Stomach (tissue), 9 donors: ENCODE results near the gene ME3. TPM values are rescaled to one million over a fixed set of nuclear protein-coding genes. Genes with fewer than 3 reads are reported as not detected.

Experiments used
- DNase-seq, 2 donors: peaks; one replicate each; pipeline versions ENCODE4 v3.0.0 to v3.0.0-alpha.2; 2013 to 2019
- H3K27ac ChIP-seq, 5 donors: fragments of 200-600 bp in 4 of 5; sonication (generic) in 4 of 5; one replicate each; pipeline ENCODE4 v1.5.1; 2013 to 2019; ENCODE audit warnings: mild to moderate bottlenecking in 1 of 5, moderate library complexity in 1 of 5
- H3K27me3 ChIP-seq, 3 donors: fragments of 200-600 bp; sonication (generic); one replicate each; pipeline ENCODE4 v1.5.1; 2017 to 2019; ENCODE audit warnings: mixed run types in 1 of 3
- H3K36me3 ChIP-seq, 4 donors: fragments of 200-600 bp; sonication (generic); 1 replicate in 3 of 4; 2 replicates in 1 of 4; pipeline ENCODE4 v1.5.1; 2016 to 2019
- H3K4me1 ChIP-seq, 4 donors: fragments of 200-600 bp; sonication (generic); one replicate each; pipeline ENCODE4 v1.5.1; 2016 to 2019
- H3K4me3 ChIP-seq, 4 donors: fragments of 200-600 bp; sonication (generic) in 3 of 4; one replicate each; pipeline ENCODE4 v1.5.1; 2016 to 2019; ENCODE audit warnings: mild to moderate bottlenecking in 1 of 4
- H3K9me3 ChIP-seq, 4 donors: fragments of 200-600 bp; sonication (generic); one replicate each; pipeline ENCODE4 v1.5.1; 2016 to 2019
- EP300 ChIP-seq: sonication (generic); formaldehyde crosslinking; IDR thresholded peaks from one replicate; pipeline ENCODE4 v1.6.1; 2017; ENCODE audit warnings: antibody characterized with exemption
- POLR2A ChIP-seq, 4 donors: fragments of 450-650 bp; IDR thresholded peaks; one replicate each; pipeline ENCODE4 v1.6.1; 2016; ENCODE audit warnings: antibody characterized with exemption in 4 of 4, control low read depth in 2 of 4, mild to moderate bottlenecking in 1 of 4, moderate library complexity in 1 of 4
- POLR2AphosphoS5 ChIP-seq, 3 donors: sonication (generic); formaldehyde crosslinking; IDR thresholded peaks; one replicate each; pipeline ENCODE4 v1.6.1; 2016; ENCODE audit warnings: antibody characterized with exemption in 3 of 3
- WGBS, 5 donors: extraction: QIAGEN DNeasy Blood & Tissue Kit in 3 of 5; methylation state at CpG; one replicate each; pipeline versions ENCODE4 v1.1.5 to v1.1.7; 2013 to 2018; 5-methylcytosine and 5-hydroxymethylcytosine counted together
- intact Hi-C: fragments of 100-400 bp; cut with DNase I; formaldehyde crosslinking; loops from one replicate; pipeline ENCODE4 v1.15.1; 2023; ENCODE audit warnings: low total_unique reads
- polyA plus RNA-seq, 3 donors: library from polyadenylated mRNA; stranded (reverse); fragments of 200-250 nt; gene quantifications; one replicate each; pipeline ENCODE4 v1.2.3, GENCODE V29; 2013
- total RNA-seq, 5 donors: library from RNA; depleted of rRNA; stranded (reverse); fragments of >200 nt; gene quantifications; one replicate each; pipeline versions ENCODE4 v1.1.0 to v1.2.3, GENCODE V29; 2014 to 2016
- TF ChIP-seq, protein P1 (sequence below), 7 experiments: fragments of 450-650 bp in 4 of 7; fragments of 200-600 bp in 3 of 7; sonication (generic) in 3 of 7; IDR thresholded peaks; one replicate each; pipeline ENCODE4 v1.5.1; 2016 to 2019; ENCODE audit warnings: antibody characterized with exemption in 7 of 7, control low read depth in 2 of 7, mild to moderate bottlenecking in 1 of 7
- donor health status: healthy with polysubstance abuse.
- donor health status: Bipolar disorder and iron deficiency.
- donor health status: healthy.

The ME3 gene
- total and polyA plus RNA-seq, 8 donors: 11.2 to 82.1 (median 51.1) TPM

- TF ChIP-seq, protein P1, sequence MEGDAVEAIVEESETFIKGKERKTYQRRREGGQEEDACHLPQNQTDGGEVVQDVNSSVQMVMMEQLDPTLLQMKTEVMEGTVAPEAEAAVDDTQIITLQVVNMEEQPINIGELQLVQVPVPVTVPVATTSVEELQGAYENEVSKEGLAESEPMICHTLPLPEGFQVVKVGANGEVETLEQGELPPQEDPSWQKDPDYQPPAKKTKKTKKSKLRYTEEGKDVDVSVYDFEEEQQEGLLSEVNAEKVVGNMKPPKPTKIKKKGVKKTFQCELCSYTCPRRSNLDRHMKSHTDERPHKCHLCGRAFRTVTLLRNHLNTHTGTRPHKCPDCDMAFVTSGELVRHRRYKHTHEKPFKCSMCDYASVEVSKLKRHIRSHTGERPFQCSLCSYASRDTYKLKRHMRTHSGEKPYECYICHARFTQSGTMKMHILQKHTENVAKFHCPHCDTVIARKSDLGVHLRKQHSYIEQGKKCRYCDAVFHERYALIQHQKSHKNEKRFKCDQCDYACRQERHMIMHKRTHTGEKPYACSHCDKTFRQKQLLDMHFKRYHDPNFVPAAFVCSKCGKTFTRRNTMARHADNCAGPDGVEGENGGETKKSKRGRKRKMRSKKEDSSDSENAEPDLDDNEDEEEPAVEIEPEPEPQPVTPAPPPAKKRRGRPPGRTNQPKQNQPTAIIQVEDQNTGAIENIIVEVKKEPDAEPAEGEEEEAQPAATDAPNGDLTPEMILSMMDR (IDR thresholded peaks at IDR 0.05): no peak
- TF ChIP-seq EP300 (no peak), POLR2A (IDR thresholded peaks at IDR 0.05) (no peak), POLR2AphosphoS5 (IDR thresholded peaks at IDR 0.05) (no peak)
- intact Hi-C loops: no loop called here
- H3K27ac ChIP-seq: no peak overlapping the region
- peaks cover 4 to 35% (median 22%) of the 10 kb centered on the region in 4 donors for H3K4me1 ChIP-seq
- H3K36me3 ChIP-seq: no peaks in the 10 kb centered on the region
- WGBS, 5 donors: 57 to 75% (median 70%) methylated on average over 4 of the region's 4 CpGs
- H3K4me3 ChIP-seq: no peak overlapping the region
- DNase-seq: no peak
- no peaks in the 10 kb centered on the region for H3K9me3 ChIP-seq
- H3K27me3 ChIP-seq: no peaks in the 10 kb centered on the region
Measured at GRCh38 chr11:86593833-86594232, 78.6 kb downstream of the ME3 start.

DNA sequence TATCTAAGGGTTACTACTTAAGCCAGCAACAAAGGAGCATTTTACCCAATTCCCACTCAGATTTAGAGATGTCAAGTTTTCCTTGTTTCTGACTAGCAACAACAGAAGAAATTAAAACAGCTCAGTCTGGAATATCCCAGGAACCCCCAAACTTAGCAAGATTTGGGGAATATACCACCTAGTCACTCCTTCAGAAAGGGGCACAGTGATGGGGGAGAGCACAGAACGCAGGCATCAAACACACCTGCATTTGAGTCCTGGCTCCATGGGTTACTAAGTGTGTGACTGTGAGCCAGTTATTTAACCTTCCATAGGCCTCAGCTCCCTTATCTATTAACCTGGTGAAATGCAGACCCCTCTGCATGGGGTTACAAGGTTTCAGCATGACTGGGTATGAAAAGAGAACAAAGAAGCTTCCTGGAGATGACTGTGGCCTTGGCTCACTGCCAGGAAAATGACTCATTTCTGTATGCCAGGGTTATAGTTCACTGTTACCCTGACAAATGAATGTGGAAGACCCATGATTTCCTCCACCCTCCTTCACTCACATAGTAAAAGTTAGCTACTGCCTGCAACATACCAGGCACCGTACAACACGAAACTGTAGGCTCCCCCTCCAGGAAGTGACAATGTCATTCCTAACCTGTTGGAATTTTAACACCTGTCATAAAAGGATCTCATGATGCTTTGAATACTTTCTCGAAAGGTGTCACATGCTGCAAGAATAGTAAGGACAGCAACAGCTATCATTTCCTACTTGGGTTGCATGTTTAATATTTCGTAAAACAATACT lies 79.6 kb downstream of the ME3 start:
- peak; percentile 75 to 92 for DNase-seq
- Histone ChIP-seq H3K36me3 (no peaks in the 10 kb centered on the region), H3K27me3 (no peaks in the 10 kb centered on the region), H3K9me3 (no peaks in the 10 kb centered on the region), H3K4me1 (peaks cover 4 to 42% (median 25%) of the 10 kb centered on the region in 4 donors), H3K27ac (peak overlapping the region in 3 of 5 donors; percentile 24 to 58 (median 27)), H3K4me3 (no peak overlapping the region)
- TF ChIP-seq, protein P1 (IDR thresholded peaks at IDR 0.05): no peak
- peak in 1 of 3 donors; percentile 75 for TF ChIP-seq POLR2AphosphoS5 (IDR thresholded peaks at IDR 0.05)
- intact Hi-C loops: no loop called here
- 58 to 77% (median 67%) methylated on average over 5 of the region's 5 CpGs for WGBS, 5 donors

- DNase-seq: no peak
- WGBS, 5 donors: 0 to 60% (median 30%) methylated on average over 1 of the region's 1 CpG
- intact Hi-C loops: no loop called here
- TF ChIP-seq POLR2AphosphoS5 (IDR thresholded peaks at IDR 0.05): no peak
- TF ChIP-seq POLR2A (IDR thresholded peaks at IDR 0.05): no peak
- TF ChIP-seq, protein P1 (IDR thresholded peaks at IDR 0.05): no peak
- TF ChIP-seq EP300: no peak
- Histone ChIP-seq H3K4me1 (peaks cover 0 to 41% (median 22%) of the 10 kb centered on the region in 4 donors), H3K27me3 (no peaks in the 10 kb centered on the region), H3K9me3 (no peaks in the 10 kb centered on the region), H3K27ac (peak overlapping the region in 3 of 5 donors; percentile 7 to 58 (median 27)), H3K36me3 (no peaks in the 10 kb centered on the region), H3K4me3 (no peak overlapping the region)
Measured at GRCh38 chr11:86592047-86592591, 80.3 kb downstream of the ME3 start.

GRCh38 chr11:86591631-86592030 lies 80.8 kb downstream of the ME3 start:
- H3K27me3 ChIP-seq: no peaks in the 10 kb centered on the region

More at GRCh38 chr11:86591631-86592030, 80.8 kb downstream of the ME3 start:
- TF ChIP-seq POLR2AphosphoS5 (IDR thresholded peaks at IDR 0.05): no peak
- TF ChIP-seq, protein P1 (IDR thresholded peaks at IDR 0.05): no peak
- no peak for TF ChIP-seq POLR2A (IDR thresholded peaks at IDR 0.05)
- no peak for TF ChIP-seq EP300
- Histone ChIP-seq H3K4me3 (no peak overlapping the region), H3K9me3 (no peaks in the 10 kb centered on the region), H3K27ac (peak overlapping the region in 2 of 5 donors; percentile 7 to 58), H3K36me3 (no peaks in the 10 kb centered on the region), H3K4me1 (peaks cover 0 to 37% (median 20%) of the 10 kb centered on the region in 4 donors)
- 88 to 94% (median 92%) methylated on average over 4 of the region's 4 CpGs for WGBS, 5 donors
- DNase-seq: no peak
- intact Hi-C loops: no loop called here
